HG02642 (cell line): ENCODE data around the gene PIK3R5.
"Not testable (repeated sequence)": the region's sequence is repeated elsewhere in the genome, so short reads cannot be mapped to it uniquely, and the experiment has no call there.

Source experiments
- ATAC-seq: cut with Tn5 transposase; IDR thresholded peaks from one replicate; pipeline ENCODE4 v1.9.1; 2021; ENCODE audit warnings: mild to moderate bottlenecking; ENCODE audit not compliant: unreplicated experiment, poor library complexity

Gene PIK3R5

GRCh38 chr17:8862213-8863056, 103.1 kb downstream of the PIK3R5 start:
- ATAC-seq: no peak

- ATAC-seq: no peak
Observed at GRCh38 chr17:8861495-8862181, 103.9 kb downstream of the PIK3R5 start.

DNA sequence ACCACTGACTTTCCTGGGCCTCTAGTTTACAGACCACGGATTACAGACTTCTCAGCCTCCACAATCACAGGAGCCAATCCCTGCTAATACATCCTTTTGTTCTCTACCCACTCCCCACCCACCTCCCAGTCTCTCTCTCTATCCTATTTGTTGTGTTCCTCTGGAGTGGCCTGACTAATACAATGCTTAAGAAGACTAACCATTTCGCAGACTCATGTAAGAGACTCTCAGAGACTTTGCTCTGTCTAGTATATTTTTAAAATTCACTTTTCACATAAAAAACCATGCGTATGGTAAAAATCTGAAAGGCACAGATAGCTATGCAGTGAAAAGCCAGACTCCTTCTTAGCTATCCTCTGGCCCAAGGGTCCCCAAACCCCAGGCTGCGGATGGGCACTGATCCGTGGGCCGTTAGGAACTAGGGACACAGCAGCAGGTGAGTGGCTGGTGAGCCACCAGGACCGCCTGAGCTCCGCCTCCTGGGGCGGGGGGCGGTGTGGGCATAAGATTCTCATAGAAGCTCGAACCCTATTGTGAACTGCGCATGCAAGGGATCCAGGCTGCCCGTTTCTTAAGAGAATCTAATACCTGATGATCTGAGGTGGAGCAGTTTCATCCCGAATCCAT, 105.6 kb downstream of the PIK3R5 start:
- no peak for ATAC-seq

DNA sequence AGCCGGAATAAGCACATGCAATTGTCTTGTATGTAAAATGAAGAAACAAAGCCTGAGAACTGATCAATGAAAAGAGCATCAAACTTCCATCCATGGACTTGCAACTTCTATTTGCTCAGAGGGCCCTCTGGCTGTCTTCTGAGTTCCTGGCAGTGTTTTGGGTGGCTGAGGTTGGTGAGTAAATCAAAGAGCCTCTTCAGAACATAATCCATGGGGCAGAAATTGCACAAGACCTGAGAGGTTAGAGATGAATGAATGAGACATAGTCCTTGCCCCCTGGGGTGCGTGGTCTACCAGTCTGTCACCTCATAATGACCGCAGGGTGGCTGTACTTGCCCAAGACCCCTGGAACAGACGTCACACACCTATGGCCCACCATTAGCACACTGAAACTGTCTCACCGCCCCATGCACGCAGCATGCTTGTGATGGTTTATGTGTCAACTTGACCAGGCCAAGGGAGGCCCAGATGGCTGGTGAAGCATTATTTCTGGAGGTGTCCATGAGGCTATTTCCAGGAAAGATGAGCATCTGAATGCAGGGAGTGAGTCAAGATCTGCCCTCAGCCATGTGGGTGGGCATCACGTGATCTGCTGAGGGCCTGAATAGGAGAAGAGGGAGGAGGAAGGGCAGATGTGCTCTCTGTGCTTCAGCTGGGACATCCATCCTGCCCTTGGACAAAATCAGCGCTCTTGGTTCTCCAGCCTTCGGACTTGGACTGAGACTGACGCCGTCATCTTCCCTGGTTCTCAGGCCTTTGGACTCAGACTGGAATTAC, 106.3 kb downstream of the PIK3R5 start:
- ATAC-seq: no peak

GRCh38 chr17:8857919-8858318, 107.6 kb downstream of the PIK3R5 start:
- peak; percentile 58 for ATAC-seq

GRCh38 chr17:8856869-8857575, 108.5 kb downstream of the PIK3R5 start:
- no peak for ATAC-seq

- not testable (repeated sequence) for ATAC-seq
Observed at GRCh38 chr17:8856205-8856603, 109.3 kb downstream of the PIK3R5 start.

DNA sequence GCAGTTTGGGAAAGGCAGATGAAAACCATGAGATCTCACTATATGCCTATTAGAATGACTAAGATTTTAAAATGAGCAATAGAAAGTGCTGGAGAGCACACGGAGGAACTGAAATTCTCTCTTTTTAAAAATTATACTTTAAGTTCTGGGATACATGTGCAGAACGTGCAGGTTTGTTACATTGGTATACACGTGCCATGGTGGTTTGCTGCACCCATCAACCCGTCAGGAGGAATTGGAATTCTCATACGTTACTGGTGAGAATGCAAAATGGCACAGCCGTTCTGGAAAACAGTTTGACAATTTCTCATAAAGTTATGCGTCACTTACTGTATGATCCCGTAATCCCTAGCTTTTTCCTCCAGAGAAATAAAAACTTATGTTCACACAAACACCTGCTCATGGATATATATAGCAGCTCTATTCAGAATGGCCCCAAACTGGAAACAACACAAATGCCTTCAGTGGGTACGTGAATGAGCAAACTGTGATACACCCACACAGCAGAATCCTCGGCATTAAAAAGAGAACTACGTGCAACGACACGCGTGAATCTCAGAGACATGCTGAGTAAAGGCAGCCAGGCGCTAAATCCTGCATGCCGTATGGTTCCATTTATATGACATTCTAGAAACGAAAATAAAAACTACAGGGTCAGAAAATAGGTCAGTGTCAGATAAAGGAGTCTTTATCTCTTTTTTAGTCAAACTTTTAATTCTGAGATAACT, 109.9 kb downstream of the PIK3R5 start:
- peak; percentile 45 for ATAC-seq

GRCh38 chr17:8851600-8851999, 113.9 kb downstream of the PIK3R5 start:
- ATAC-seq: no peak

DNA sequence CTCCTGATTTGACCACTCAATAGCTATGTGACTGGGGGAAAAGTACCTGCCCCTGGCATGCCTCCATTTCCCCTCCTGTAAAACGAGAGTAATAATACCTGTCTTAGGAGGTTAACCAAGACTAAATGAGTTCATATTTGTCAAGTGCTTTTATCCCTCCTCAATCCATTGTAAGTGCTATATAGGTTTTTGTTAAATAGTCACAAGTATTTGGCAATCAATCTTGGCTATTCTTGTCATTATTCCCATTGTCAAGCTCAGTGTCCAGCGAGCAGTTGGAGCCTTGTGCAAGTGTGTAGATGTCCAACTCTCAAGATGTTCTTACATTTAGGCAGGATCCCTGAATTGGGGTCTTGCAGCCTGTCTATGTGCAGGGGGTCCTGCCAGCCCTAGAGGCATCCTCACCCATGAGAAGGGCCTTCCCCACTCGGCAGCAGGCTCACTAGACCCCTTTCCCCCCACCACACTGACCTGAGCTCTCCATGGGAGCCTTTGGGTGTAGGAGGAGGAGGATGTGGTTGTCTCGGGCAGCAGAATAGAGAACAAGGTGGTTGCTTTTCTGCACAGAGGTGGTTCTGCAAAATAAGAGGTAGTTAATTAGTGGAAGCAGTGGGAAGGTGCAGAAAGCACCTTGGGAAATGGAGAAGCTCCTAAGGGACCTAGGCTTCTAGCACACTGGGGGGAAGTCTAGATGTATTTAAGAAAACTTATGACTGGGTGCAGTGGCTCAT, 116.0 kb downstream of the PIK3R5 start:
- no peak for ATAC-seq

DNA sequence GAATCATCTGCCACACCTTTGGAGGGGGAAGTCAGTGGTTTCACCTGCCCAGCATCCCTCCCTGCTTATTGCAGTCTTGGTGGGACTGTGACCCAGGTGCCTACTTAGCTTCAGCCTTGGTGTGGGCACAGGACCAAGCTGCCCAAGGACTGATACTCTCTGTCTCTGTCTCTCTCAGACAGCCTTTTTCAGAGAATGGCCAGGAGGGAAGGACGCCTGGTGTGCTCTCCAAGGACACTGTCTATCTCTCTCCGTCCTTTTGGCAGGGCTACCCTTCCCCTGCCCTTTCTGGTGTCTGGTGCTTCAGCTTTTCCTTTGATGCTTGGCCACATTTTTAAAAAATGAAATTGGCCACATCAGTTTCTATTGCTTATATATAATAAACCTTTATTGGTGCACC, 117.6 kb downstream of the PIK3R5 start:
- ATAC-seq: no peak

GRCh38 chr17:8846768-8847211, 118.7 kb downstream of the PIK3R5 start:
- no peak for ATAC-seq

- no peak for ATAC-seq
Observed at GRCh38 chr17:8844229-8845218, 121.0 kb downstream of the PIK3R5 start.

- no peak for ATAC-seq
Observed at GRCh38 chr17:8843344-8843743, 122.2 kb downstream of the PIK3R5 start.

GRCh38 chr17:8841844-8842243, 123.7 kb downstream of the PIK3R5 start:
- no peak for ATAC-seq

GRCh38 chr17:8839410-8839935, 126.0 kb downstream of the PIK3R5 start:
- no peak for ATAC-seq

- no peak for ATAC-seq
Observed at GRCh38 chr17:8838551-8839095, 126.9 kb downstream of the PIK3R5 start.
